HG02852 (cell line): Measurements from ENCODE around the gene SPACA4.
"Not testable (repeated sequence)": the region's sequence is repeated elsewhere in the genome, so short reads cannot be mapped to it uniquely, and the experiment has no call there.

ENCODE experiments used
- ATAC-seq: cut with Tn5 transposase; IDR thresholded peaks from one replicate; pipeline ENCODE4 v1.9.1; 2021; ENCODE audit warnings: mild to moderate bottlenecking, moderate library complexity; ENCODE audit not compliant: unreplicated experiment

The SPACA4 gene

GRCh38 chr19:48618278-48618915 is 11.9 kb downstream of the SPACA4 start:
- no peak for ATAC-seq

- ATAC-seq: peak; percentile 83
These were observed 12.6 kb downstream of the SPACA4 start, which contains the start of the genes RPL18 and SPHK2 for GRCh38 chr19:48618916-48619691. Gene RPL18 (minus strand): TSS chr19:48619178. CDS start chr19:48619143, 35 bp downstream. Gene SPHK2 (plus strand): TSS chr19:48619506. CDS start chr19:48620515, 1,009 bp downstream.

GRCh38 chr19:48619692-48620585 is 13.4 kb downstream of the SPACA4 start:
- ATAC-seq: no peak

- no peak for ATAC-seq
These were observed 17.1 kb downstream of the SPACA4 start for GRCh38 chr19:48623556-48624066.

- peak; percentile 64 for ATAC-seq
These were observed 17.6 kb downstream of the SPACA4 start for GRCh38 chr19:48624067-48624594.

- no peak for ATAC-seq
These were observed 18.5 kb downstream of the SPACA4 start for GRCh38 chr19:48624791-48625723.

GRCh38 chr19:48625891-48626327 is 19.4 kb downstream of the SPACA4 start:
- ATAC-seq: no peak

GRCh38 chr19:48627201-48627864 is 20.8 kb downstream of the SPACA4 start:
- no peak for ATAC-seq

- ATAC-seq: no peak
These were observed 21.3 kb downstream of the SPACA4 start for GRCh38 chr19:48627865-48628314.

- ATAC-seq: no peak
These were observed 22.1 kb downstream of the SPACA4 start for GRCh38 chr19:48628486-48629296.

- ATAC-seq: no peak
These were observed 22.7 kb downstream of the SPACA4 start for GRCh38 chr19:48629297-48629598.

GRCh38 chr19:48629599-48630295 is 23.2 kb downstream of the SPACA4 start:
- no peak for ATAC-seq

GRCh38 chr19:48630296-48631063 is 23.9 kb downstream of the SPACA4 start:
- no peak for ATAC-seq

GRCh38 chr19:48631225-48631624 is 24.7 kb downstream of the SPACA4 start:
- ATAC-seq: no peak

- not testable (repeated sequence) for ATAC-seq
These were observed 25.7 kb downstream of the SPACA4 start for GRCh38 chr19:48632286-48632685.

GRCh38 chr19:48632692-48633147 is 26.2 kb downstream of the SPACA4 start:
- no peak for ATAC-seq
